ENCODE data around the gene TMEM107. TPM values are rescaled to one million over a fixed set of nuclear protein-coding genes. Genes with fewer than 3 reads are reported as not detected.
A peak's percentile ranks its signal among the peaks of the same experiment; 100 is the strongest.

The TMEM107 gene
- total and polyA plus RNA-seq, 2 donors (not counting 1 experiment from before 2014, with no cell fraction given), result 9.8 to 36.0 TPM

- Histone ChIP-seq H3K27me3 (ENCODE audit: control insufficient read depth, insufficient read depth, low read length) (no peaks in the 10 kb centered on the region), H3K36me3 (ENCODE audit: control insufficient read depth, insufficient read depth, low read length) (no peaks in the 10 kb centered on the region), H3K79me2 (ENCODE audit: control insufficient read depth, insufficient read depth, low read length) (no peaks in the 10 kb centered on the region), H4K20me1 (ENCODE audit: control insufficient read depth, extremely low read depth, insufficient read depth, low read length) (no peaks in the 10 kb centered on the region), H3K9me3 (ENCODE audit: control insufficient read depth, insufficient read depth, low read depth, low read length) (no peaks in the 10 kb centered on the region), H3K4me3 (replicated peaks in 1 of 4; ENCODE audit: control extremely low read depth in 1 of 4, insufficient read depth in 1 of 4, low read depth in 3 of 4, low read length in 4 of 4) (no peak overlapping the region), H2AFZ (ENCODE audit: low read length) (no peak overlapping the region), H3K4me1 (ENCODE audit: control insufficient read depth, extremely low read depth, insufficient read depth, low read length) (no peaks in the 10 kb centered on the region), H3K4me2 (ENCODE audit: extremely low read depth, insufficient read depth, low read length) (no peak overlapping the region), H3K9ac (ENCODE audit: insufficient read depth, low read length) (no peak overlapping the region), H3K27ac (ENCODE audit: insufficient read depth, low read length) (no peak overlapping the region)
- TF ChIP-seq CTCF (conservative IDR thresholded peaks at IDR 0.05 in 1 of 2, IDR thresholded peaks at IDR 0.05 in 1 of 2; ENCODE audit: low read depth in 1 of 2, low read length in 2 of 2) (no peak), EZH2 (IDR thresholded peaks at IDR 0.05; ENCODE audit: low read length, missing control alignments) (no peak)
- peak in 1 of 2 donors; percentile 27 for DNase-seq (ENCODE audit: low read depth in 2 of 2)
Measured at GRCh38 chr17:8131844-8132441, 44.2 kb downstream of the TMEM107 start.

- TF ChIP-seq CTCF (conservative IDR thresholded peaks at IDR 0.05 in 1 of 2, IDR thresholded peaks at IDR 0.05 in 1 of 2; ENCODE audit: low read depth in 1 of 2, low read length in 2 of 2) (no peak), EZH2 (IDR thresholded peaks at IDR 0.05; ENCODE audit: low read length, missing control alignments) (no peak)
Measured at GRCh38 chr17:8128125-8128784, 47.9 kb downstream of the TMEM107 start.

GRCh38 chr17:8126491-8127066 lies 49.6 kb downstream of the TMEM107 start:
- Histone ChIP-seq H3K4me1 (ENCODE audit: control insufficient read depth, extremely low read depth, insufficient read depth, low read length) (peaks cover 5% of the 10 kb centered on the region), H4K20me1 (ENCODE audit: control insufficient read depth, extremely low read depth, insufficient read depth, low read length) (no peaks in the 10 kb centered on the region), H3K36me3 (ENCODE audit: control insufficient read depth, insufficient read depth, low read length) (no peaks in the 10 kb centered on the region), H3K4me3 (replicated peaks in 1 of 4; ENCODE audit: control extremely low read depth in 1 of 4, insufficient read depth in 1 of 4, low read depth in 3 of 4, low read length in 4 of 4) (peak overlapping the region; percentile 62 to 90 (median 78)), H3K4me2 (ENCODE audit: extremely low read depth, insufficient read depth, low read length) (peak overlapping the region; percentile 94), H3K9ac (ENCODE audit: insufficient read depth, low read length) (peak overlapping the region; percentile 38), H3K27me3 (ENCODE audit: control insufficient read depth, insufficient read depth, low read length) (no peaks in the 10 kb centered on the region), H2AFZ (ENCODE audit: low read length) (peak overlapping the region; percentile 94), H3K9me3 (ENCODE audit: control insufficient read depth, insufficient read depth, low read depth, low read length) (no peaks in the 10 kb centered on the region), H3K79me2 (ENCODE audit: control insufficient read depth, insufficient read depth, low read length) (no peaks in the 10 kb centered on the region), H3K27ac (ENCODE audit: insufficient read depth, low read length) (no peak overlapping the region)
- DNase-seq (ENCODE audit: low read depth in 2 of 2), result peak; percentile 43 to 61
- TF ChIP-seq CTCF (conservative IDR thresholded peaks at IDR 0.05 in 1 of 2, IDR thresholded peaks at IDR 0.05 in 1 of 2; ENCODE audit: low read depth in 1 of 2, low read length in 2 of 2), result no peak
- no peak for TF ChIP-seq EZH2 (IDR thresholded peaks at IDR 0.05; ENCODE audit: low read length, missing control alignments)

More at GRCh38 chr17:8128125-8128784, 47.9 kb downstream of the TMEM107 start:
- Histone ChIP-seq H3K9ac (ENCODE audit: insufficient read depth, low read length) (no peak overlapping the region), H3K4me3 (replicated peaks in 1 of 4; ENCODE audit: control extremely low read depth in 1 of 4, insufficient read depth in 1 of 4, low read depth in 3 of 4, low read length in 4 of 4) (no peak overlapping the region), H3K4me1 (ENCODE audit: control insufficient read depth, extremely low read depth, insufficient read depth, low read length) (peaks cover 5% of the 10 kb centered on the region), H4K20me1 (ENCODE audit: control insufficient read depth, extremely low read depth, insufficient read depth, low read length) (no peaks in the 10 kb centered on the region), H3K79me2 (ENCODE audit: control insufficient read depth, insufficient read depth, low read length) (no peaks in the 10 kb centered on the region), H3K9me3 (ENCODE audit: control insufficient read depth, insufficient read depth, low read depth, low read length) (no peaks in the 10 kb centered on the region), H2AFZ (ENCODE audit: low read length) (no peak overlapping the region), H3K27ac (ENCODE audit: insufficient read depth, low read length) (no peak overlapping the region), H3K4me2 (ENCODE audit: extremely low read depth, insufficient read depth, low read length) (no peak overlapping the region), H3K36me3 (ENCODE audit: control insufficient read depth, insufficient read depth, low read length) (no peaks in the 10 kb centered on the region), H3K27me3 (ENCODE audit: control insufficient read depth, insufficient read depth, low read length) (no peaks in the 10 kb centered on the region)
- no peak for DNase-seq (ENCODE audit: low read depth in 2 of 2)

Data from fibroblast of lung (primary cell).